ENCODE data around the gene TMSB10. TPM values are rescaled to one million over a fixed set of nuclear protein-coding genes. Genes with fewer than 3 reads are reported as not detected.

TMSB10 gene
- total and polyA plus RNA-seq, 2 of the 13 experiments (the other 11 are each of a cell fraction or from before 2014, with no cell fraction given): 665 to 708 TPM

DNA sequence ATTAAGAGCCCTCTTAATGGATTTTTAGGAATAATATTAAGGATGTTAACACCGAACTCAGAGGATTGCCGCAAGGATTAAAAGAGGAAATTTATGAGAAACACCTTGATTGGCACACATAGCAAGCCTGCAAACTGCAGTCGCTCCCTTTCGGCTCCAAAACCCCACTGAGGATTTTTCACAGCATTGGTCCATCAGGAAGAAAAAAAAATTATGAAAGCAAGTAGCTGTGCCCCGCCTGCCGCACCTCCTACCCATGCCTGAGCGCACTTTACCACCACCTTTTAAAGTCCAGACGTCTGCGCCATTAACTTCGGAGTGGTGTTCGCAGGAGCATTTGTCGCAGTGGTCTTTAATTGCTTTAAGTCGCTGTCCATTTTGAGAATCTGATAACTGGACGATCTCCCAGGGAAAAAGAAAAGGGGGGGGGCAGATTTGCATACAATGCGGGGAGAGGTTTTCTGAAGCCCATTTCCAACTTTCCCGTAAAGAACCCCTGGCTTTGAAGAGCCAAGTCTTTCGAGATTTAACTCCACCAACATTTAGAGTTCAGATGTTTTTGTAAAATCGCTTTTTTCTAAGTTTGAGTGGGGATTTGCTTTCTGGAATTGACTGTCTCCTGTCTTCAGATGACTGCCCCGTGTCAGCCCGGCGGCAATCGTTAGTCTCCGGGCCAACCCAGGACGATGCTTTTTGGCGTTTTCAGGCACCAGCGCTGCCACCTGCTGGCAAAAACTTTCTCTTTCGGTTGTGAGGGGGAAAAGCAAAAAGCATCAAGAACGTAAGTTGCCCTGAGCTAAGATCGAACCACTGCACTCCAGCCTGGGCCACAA is 23.7 kb upstream of the TMSB10 start:
- no peaks in the 10 kb centered on the region for H3K9me3 ChIP-seq (ENCODE audit: low read length)
- peak overlapping the region in 2 of 3 experiments; percentile 37 to 63; a peak in 3 of 6 replicates for H3K4me3 ChIP-seq (replicated peaks in 1 of 3; ENCODE audit: insufficient read depth in 1 of 3, low read depth in 2 of 3, low read length in 3 of 3)
- in situ Hi-C loops (cut with HindIII; ENCODE audit: extremely low pct_ligation_motif_present, low pct_unique_long_range_greater_than_20kb): loop anchor here (5.0 to 10.0 kb wide), 2 partner anchors 247 to 394 kb away; no protein-coding TSS in a partner anchor
- peaks cover 40% of the 10 kb centered on the region for H3K4me1 ChIP-seq (ENCODE audit: insufficient read depth, low read length)
- peaks cover 17 to 58% of the 10 kb centered on the region in 2 experiments for H3K27me3 ChIP-seq (ENCODE audit: control insufficient read depth in 1 of 2, insufficient read depth in 2 of 2, low read length in 2 of 2)
- BruUV-seq (replicated peaks): no TSS peak
- ATAC-seq (peak; percentile 81), DNase-seq (ENCODE audit: low spot score) (peak; percentile 73), FAIRE-seq (peak; percentile 66)
- H3K36me3 ChIP-seq (replicated peaks in 1 of 2; ENCODE audit: control insufficient read depth in 1 of 2, insufficient read depth in 2 of 2, low read length in 2 of 2): no peaks in the 10 kb centered on the region
- 7% methylated on average over 29 of the region's 29 CpGs for WGBS (ENCODE audit: low lambda C conversion rate)
- ChIA-PET CTCF (ENCODE audit: low intra/inter-chr PET ratio, low total read pairs) (interaction anchor here (1.4 to 3.2 kb wide), 5 partner anchors 12 to 389 kb away, joined by 4 to 20 read pairs (median 7); no protein-coding TSS in a partner anchor), POLR2A (interaction anchor here (0.8 kb wide), 1 partner anchor 25 kb away, joined by 5 read pairs; no protein-coding TSS in a partner anchor)
- H3K4me2 ChIP-seq (ENCODE audit: low read depth, low read length): peak overlapping the region; percentile 68
- no peaks in the 10 kb centered on the region for H3K79me2 ChIP-seq (ENCODE audit: insufficient read depth, low read length)
- intact Hi-C loops (cut with micrococcal nuclease; ENCODE audit: unreplicated experiment): loop anchor here (1.0 kb wide), 4 partner anchors 43 to 386 kb away; no protein-coding TSS in a partner anchor
- H3K27ac ChIP-seq (ENCODE audit: extremely low read length, insufficient read depth, low read length): no peak overlapping the region
- peak overlapping the region; percentile 4 for H2AFZ ChIP-seq (ENCODE audit: low read length)
- peaks cover 3% of the 10 kb centered on the region; the same call in 1 of the 2 replicates for H4K20me1 ChIP-seq (ENCODE audit: insufficient read depth, low read length)
- no peak overlapping the region for H3K9ac ChIP-seq (ENCODE audit: insufficient read depth, low read depth, low read length)
- TF ChIP-seq ZNF766 (CRISPR knock-in tag; IDR thresholded peaks at IDR 0.05; ENCODE audit: borderline replicate concordance) (no peak), RXRB (CRISPR knock-in tag; IDR thresholded peaks at IDR 0.05; ENCODE audit: borderline replicate concordance) (0 out of 2 replicates have a peak, but pooled peaks have one; percentile 38), ZNF572 (CRISPR knock-in tag; IDR thresholded peaks at IDR 0.05) (no peak), ZSCAN9 (CRISPR knock-in tag; IDR thresholded peaks at IDR 0.05; ENCODE audit: borderline replicate concordance) (0 out of 2 replicates have a peak, but pooled peaks have one; percentile 3), RAD21 (CRISPR knock-in tag; IDR thresholded peaks at IDR 0.05) (peak; percentile 77), GLI4 (CRISPR knock-in tag; IDR thresholded peaks at IDR 0.05; ENCODE audit: borderline replicate concordance) (0 out of 2 replicates have a peak, but pooled peaks have one; percentile 50), KAT8 (CRISPR knock-in tag; IDR thresholded peaks at IDR 0.05) (0 out of 2 replicates have a peak, but pooled peaks have one; percentile 22), CBFB (CRISPR knock-in tag; IDR thresholded peaks at IDR 0.05) (no peak), PAWR (CRISPR knock-in tag; IDR thresholded peaks at IDR 0.05; ENCODE audit: borderline replicate concordance) (no peak), XRCC5 (optimal IDR thresholded peaks at IDR 0.05; ENCODE audit: low read length) (peak; percentile 95), SMARCE1 (IDR thresholded peaks at IDR 0.05; ENCODE audit: borderline replicate concordance) (no peak), PHF5A (CRISPR knock-in tag; IDR thresholded peaks at IDR 0.05; ENCODE audit: low read depth, unreplicated experiment) (no peak), ZNF430 (CRISPR knock-in tag; IDR thresholded peaks at IDR 0.05) (no peak), FUBP1 (CRISPR knock-in tag; IDR thresholded peaks at IDR 0.05; ENCODE audit: borderline replicate concordance) (no peak), SRSF1 (optimal IDR thresholded peaks at IDR 0.05; ENCODE audit: low read depth, low read length) (peak; percentile 56), SETDB1 (CRISPR knock-in tag; IDR thresholded peaks at IDR 0.05; ENCODE audit: borderline replicate concordance) (no peak), PHF8 (CRISPR knock-in tag; IDR thresholded peaks at IDR 0.05) (0 out of 2 replicates have a peak, but pooled peaks have one; percentile 26), CEBPG (CRISPR knock-in tag; IDR thresholded peaks at IDR 0.05) (no peak)
- TF ChIP-seq, protein P1, sequence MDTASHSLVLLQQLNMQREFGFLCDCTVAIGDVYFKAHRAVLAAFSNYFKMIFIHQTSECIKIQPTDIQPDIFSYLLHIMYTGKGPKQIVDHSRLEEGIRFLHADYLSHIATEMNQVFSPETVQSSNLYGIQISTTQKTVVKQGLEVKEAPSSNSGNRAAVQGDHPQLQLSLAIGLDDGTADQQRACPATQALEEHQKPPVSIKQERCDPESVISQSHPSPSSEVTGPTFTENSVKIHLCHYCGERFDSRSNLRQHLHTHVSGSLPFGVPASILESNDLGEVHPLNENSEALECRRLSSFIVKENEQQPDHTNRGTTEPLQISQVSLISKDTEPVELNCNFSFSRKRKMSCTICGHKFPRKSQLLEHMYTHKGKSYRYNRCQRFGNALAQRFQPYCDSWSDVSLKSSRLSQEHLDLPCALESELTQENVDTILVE (CRISPR knock-in tag; IDR thresholded peaks at IDR 0.05): no peak
- TF ChIP-seq, protein P2, sequence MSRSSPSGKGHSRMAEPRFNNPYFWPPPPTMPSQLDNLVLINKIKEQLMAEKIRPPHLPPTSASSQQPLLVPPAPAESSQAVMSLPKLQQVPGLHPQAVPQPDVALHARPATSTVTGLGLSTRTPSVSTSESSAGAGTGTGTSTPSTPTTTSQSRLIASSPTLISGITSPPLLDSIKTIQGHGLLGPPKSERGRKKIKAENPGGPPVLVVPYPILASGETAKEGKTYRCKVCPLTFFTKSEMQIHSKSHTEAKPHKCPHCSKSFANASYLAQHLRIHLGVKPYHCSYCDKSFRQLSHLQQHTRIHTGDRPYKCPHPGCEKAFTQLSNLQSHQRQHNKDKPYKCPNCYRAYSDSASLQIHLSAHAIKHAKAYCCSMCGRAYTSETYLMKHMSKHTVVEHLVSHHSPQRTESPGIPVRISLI (CRISPR knock-in tag; IDR thresholded peaks at IDR 0.05; ENCODE audit: borderline replicate concordance): no peak

All from HepG2 (cell line).